Loucy (cell line): Measurements from ENCODE around the gene CACNA2D3.
"Not testable (repeated sequence)": the region's sequence is repeated elsewhere in the genome, so short reads cannot be mapped to it uniquely, and the experiment has no call there.

Source experiments
- H2AFZ ChIP-seq: fragments of 200-600 bp; sonication (generic); 2 replicates; pipeline ENCODE4 v1.6.0; 2016; ENCODE audit warnings: antibody characterized with exemption, mild to moderate bottlenecking, low read length, moderate library complexity
- H3F3A ChIP-seq: fragments of 200-600 bp; 2 replicates; pipeline ENCODE4 v1.6.0; 2016; ENCODE audit warnings: antibody characterized with exemption, low read depth, mild to moderate bottlenecking
- H3K27me3 ChIP-seq: fragments of 200-600 bp; sonication (generic); 2 replicates; pipeline ENCODE4 v1.6.1; 2014; ENCODE audit warnings: low read length, mild to moderate bottlenecking; ENCODE audit not compliant: insufficient read depth, poor library complexity, severe bottlenecking
- H3K36me3 ChIP-seq: fragments of 200-600 bp; sonication (generic); 2 replicates; pipeline ENCODE4 v1.6.1; 2016; ENCODE audit warnings: low read length; ENCODE audit not compliant: insufficient read depth
- H3K4me1 ChIP-seq: fragments of 200-600 bp; sonication (generic); 2 replicates; pipeline ENCODE4 v1.5.1; 2014; ENCODE audit warnings: low read length, mild to moderate bottlenecking; ENCODE audit not compliant: insufficient read depth, poor library complexity, severe bottlenecking
- H3K4me2 ChIP-seq: fragments of 200-600 bp; sonication (generic); 2 replicates; pipeline ENCODE4 v1.6.0; 2014; ENCODE audit warnings: antibody characterized with exemption, low read length, low read depth, mild to moderate bottlenecking; ENCODE audit not compliant: poor library complexity, severe bottlenecking
- H3K4me3 ChIP-seq: fragments of 200-600 bp; sonication (generic); 2 replicates; pipeline ENCODE4 v1.5.1; 2014; ENCODE audit warnings: low read length, mild to moderate bottlenecking, mixed read lengths; ENCODE audit not compliant: poor library complexity, severe bottlenecking
- H3K79me2 ChIP-seq: fragments of 200-600 bp; sonication (generic); 2 replicates; pipeline ENCODE4 v1.6.1; 2014; ENCODE audit warnings: low read length; ENCODE audit not compliant: insufficient read depth
- H3K9ac ChIP-seq: fragments of 200-600 bp; sonication (generic); 2 replicates; pipeline ENCODE4 v1.6.0; 2014; ENCODE audit warnings: mild to moderate bottlenecking, low read depth, low read length, moderate library complexity; ENCODE audit not compliant: poor library complexity, severe bottlenecking
- H3K9me2 ChIP-seq: fragments of 200-600 bp; sonication (generic); replicated peaks from 2 replicates; pipeline ENCODE4 v1.6.1; 2016; ENCODE audit warnings: low read depth, low read length, mixed read lengths
- H3K9me3 ChIP-seq: fragments of 200-600 bp; sonication (generic); 2 replicates; pipeline ENCODE4 v1.6.1; 2014; ENCODE audit warnings: mild to moderate bottlenecking, antibody characterized with exemption, low read length, low read depth; ENCODE audit not compliant: insufficient read depth
- H4K20me1 ChIP-seq: fragments of 200-600 bp; sonication (generic); 2 replicates; pipeline ENCODE4 v1.6.0; 2014; ENCODE audit warnings: antibody characterized with exemption, low read length, mild to moderate bottlenecking; ENCODE audit not compliant: insufficient read depth, poor library complexity, severe bottlenecking
- EZH2phosphoT487 ChIP-seq: fragments of 200-600 bp; IDR thresholded peaks from 2 replicates; pipeline ENCODE4 v1.6.1; 2018; ENCODE audit warnings: antibody characterized with exemption, mild to moderate bottlenecking, moderate library complexity, borderline replicate concordance
- TF ChIP-seq, protein P1 (sequence below): fragments of 200-600 bp; sonication (generic); conservative IDR thresholded peaks from 2 replicates; pipeline ENCODE4 v1.5.1; 2014; ENCODE audit warnings: mild to moderate bottlenecking, antibody characterized with exemption, low read length

CACNA2D3 gene

DNA sequence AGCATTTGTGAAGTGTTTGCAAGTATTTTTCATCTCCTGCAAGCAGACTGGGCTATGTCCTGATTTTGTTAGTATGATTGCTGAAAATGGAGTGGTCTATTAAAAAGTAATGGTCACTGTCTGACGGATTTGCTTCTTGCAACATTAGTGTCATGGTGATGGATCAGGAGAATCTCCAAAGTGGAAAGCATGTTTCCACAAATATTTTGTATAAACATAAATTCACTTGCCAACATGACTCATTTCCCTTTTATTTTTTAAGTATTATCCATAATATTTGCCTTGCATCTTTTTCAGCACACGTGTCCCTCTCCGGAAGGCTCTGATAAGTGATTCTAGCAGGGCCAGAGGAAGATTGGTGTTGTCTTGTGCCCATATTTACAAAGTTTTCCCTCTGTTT is 27.4 kb upstream of the CACNA2D3 start:
- no peak overlapping the region for H3K4me3 ChIP-seq
- H4K20me1 ChIP-seq: no peaks in the 10 kb centered on the region

DNA sequence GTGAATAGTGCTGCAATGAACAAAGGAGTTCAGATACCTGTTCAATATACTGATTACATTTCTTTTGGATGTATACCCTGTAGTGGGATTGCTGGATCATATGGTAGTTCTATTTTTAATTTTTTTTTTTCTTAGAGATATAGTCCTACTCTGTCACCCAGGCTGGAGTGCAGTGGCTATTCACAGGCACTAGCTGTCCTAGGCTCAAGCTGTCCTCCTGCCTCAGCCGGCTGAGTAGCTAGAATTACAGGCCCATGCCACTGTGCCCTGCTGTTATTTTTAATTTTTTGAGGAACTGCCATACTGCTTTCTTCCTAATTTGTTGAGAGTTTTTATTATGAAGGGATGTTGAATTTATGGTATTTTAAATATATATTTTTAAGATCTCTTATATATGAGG is 23.0 kb upstream of the CACNA2D3 start:
- Histone ChIP-seq H3F3A (no peaks in the 10 kb centered on the region), H4K20me1 (no peaks in the 10 kb centered on the region), H3K4me3 (no peak overlapping the region), H3K79me2 (no peaks in the 10 kb centered on the region), H3K27me3 (no peaks in the 10 kb centered on the region), H3K4me2 (no peak overlapping the region), H3K9ac (no peak overlapping the region), H3K9me2 (no peaks in the 10 kb centered on the region), H3K9me3 (no peaks in the 10 kb centered on the region), H3K36me3 (no peaks in the 10 kb centered on the region), H3K4me1 (no peaks in the 10 kb centered on the region), H2AFZ (no peak overlapping the region)
- TF ChIP-seq, protein P1, sequence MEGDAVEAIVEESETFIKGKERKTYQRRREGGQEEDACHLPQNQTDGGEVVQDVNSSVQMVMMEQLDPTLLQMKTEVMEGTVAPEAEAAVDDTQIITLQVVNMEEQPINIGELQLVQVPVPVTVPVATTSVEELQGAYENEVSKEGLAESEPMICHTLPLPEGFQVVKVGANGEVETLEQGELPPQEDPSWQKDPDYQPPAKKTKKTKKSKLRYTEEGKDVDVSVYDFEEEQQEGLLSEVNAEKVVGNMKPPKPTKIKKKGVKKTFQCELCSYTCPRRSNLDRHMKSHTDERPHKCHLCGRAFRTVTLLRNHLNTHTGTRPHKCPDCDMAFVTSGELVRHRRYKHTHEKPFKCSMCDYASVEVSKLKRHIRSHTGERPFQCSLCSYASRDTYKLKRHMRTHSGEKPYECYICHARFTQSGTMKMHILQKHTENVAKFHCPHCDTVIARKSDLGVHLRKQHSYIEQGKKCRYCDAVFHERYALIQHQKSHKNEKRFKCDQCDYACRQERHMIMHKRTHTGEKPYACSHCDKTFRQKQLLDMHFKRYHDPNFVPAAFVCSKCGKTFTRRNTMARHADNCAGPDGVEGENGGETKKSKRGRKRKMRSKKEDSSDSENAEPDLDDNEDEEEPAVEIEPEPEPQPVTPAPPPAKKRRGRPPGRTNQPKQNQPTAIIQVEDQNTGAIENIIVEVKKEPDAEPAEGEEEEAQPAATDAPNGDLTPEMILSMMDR: no peak
- TF ChIP-seq EZH2phosphoT487: no peak

More for the DNA sequence above, 27.4 kb upstream of the CACNA2D3 start:
- Histone ChIP-seq H3K4me2 (no peak overlapping the region), H3K9ac (no peak overlapping the region), H3K4me1 (no peaks in the 10 kb centered on the region), H3K9me2 (no peaks in the 10 kb centered on the region), H3K36me3 (no peaks in the 10 kb centered on the region), H3F3A (no peaks in the 10 kb centered on the region), H2AFZ (no peak overlapping the region), H3K79me2 (no peaks in the 10 kb centered on the region), H3K27me3 (no peaks in the 10 kb centered on the region), H3K9me3 (no peaks in the 10 kb centered on the region)
- TF ChIP-seq, protein P1: no peak
- TF ChIP-seq EZH2phosphoT487: no peak

DNA sequence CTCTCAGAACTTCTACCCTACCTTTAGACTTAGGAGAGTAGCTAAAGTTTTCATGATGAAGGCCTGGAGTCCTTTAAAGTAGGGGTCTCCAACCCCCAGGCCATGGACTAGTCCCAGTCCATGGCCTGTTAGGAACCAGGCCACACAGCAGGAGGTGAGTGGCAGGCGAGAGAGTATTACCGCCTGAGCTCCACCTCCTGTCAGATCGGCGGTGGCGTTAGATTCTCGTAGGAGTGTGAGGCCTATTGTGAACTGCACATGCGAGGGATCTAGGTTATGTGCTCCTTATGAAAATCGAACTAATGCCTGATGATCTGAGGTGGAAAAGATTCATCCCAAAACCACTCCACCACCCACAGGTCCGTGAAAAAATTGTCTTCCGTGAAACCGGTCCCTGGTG is 18.3 kb upstream of the CACNA2D3 start:
- Histone ChIP-seq H3K79me2 (no peaks in the 10 kb centered on the region), H3F3A (no peaks in the 10 kb centered on the region), H3K4me3 (no peak overlapping the region), H3K9me2 (no peaks in the 10 kb centered on the region), H3K9me3 (no peaks in the 10 kb centered on the region), H3K36me3 (no peaks in the 10 kb centered on the region), H3K27me3 (no peaks in the 10 kb centered on the region), H3K4me1 (no peaks in the 10 kb centered on the region), H3K4me2 (no peak overlapping the region), H2AFZ (no peak overlapping the region), H4K20me1 (no peaks in the 10 kb centered on the region), H3K9ac (no peak overlapping the region)
- TF ChIP-seq, protein P1: no peak
- TF ChIP-seq EZH2phosphoT487: no peak

DNA sequence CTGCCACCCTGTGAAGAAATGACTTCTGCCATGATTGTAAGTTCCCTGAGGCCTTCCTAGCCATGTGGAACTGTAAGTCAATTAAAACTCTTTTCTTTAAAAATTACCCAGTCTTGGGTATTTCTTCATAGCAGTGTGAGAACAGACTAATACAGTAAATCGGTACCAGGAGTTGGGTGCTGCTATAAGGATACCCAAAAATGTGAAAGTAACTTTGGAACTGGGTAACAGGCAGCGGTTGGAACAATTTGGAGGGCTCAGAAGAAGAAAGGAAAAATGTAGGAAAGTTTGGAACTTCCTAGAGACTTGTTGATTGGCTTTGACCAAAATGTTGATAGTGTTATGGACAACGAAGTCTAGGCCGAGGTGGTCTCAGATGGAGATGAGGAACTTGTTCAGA is 6.2 kb upstream of the CACNA2D3 start:
- H3K36me3 ChIP-seq, H2AFZ ChIP-seq, H3K4me1 ChIP-seq, H3K4me3 ChIP-seq, H3K9me2 ChIP-seq, H3K9me3 ChIP-seq, H3F3A ChIP-seq, H3K9ac ChIP-seq, H4K20me1 ChIP-seq, H3K79me2 ChIP-seq, H3K4me2 ChIP-seq, H3K27me3 ChIP-seq: not testable (repeated sequence)
